ENCODE data around the gene BEND6. TPM values are rescaled to one million over a fixed set of nuclear protein-coding genes. Genes with fewer than 3 reads are reported as not detected.

The BEND6 gene
- total RNA-seq, 1 donor from 2014 or later: not detected

GRCh38 chr6:56940977-56941376, 13.9 kb upstream of the BEND6 start:
- Mint-ChIP-seq H3K27ac (no peak overlapping the region), H3K36me3 (ENCODE audit: low read depth) (no peaks in the 10 kb centered on the region), H3K27me3 (peaks cover 11% of the 10 kb centered on the region), H3K4me1 (no peaks in the 10 kb centered on the region), H3K4me3 (no peak overlapping the region), H3K9me3 (peaks cover 9% of the 10 kb centered on the region)
- ATAC-seq (ENCODE audit: low read depth): no peak
- TF ChIP-seq, protein P1, sequence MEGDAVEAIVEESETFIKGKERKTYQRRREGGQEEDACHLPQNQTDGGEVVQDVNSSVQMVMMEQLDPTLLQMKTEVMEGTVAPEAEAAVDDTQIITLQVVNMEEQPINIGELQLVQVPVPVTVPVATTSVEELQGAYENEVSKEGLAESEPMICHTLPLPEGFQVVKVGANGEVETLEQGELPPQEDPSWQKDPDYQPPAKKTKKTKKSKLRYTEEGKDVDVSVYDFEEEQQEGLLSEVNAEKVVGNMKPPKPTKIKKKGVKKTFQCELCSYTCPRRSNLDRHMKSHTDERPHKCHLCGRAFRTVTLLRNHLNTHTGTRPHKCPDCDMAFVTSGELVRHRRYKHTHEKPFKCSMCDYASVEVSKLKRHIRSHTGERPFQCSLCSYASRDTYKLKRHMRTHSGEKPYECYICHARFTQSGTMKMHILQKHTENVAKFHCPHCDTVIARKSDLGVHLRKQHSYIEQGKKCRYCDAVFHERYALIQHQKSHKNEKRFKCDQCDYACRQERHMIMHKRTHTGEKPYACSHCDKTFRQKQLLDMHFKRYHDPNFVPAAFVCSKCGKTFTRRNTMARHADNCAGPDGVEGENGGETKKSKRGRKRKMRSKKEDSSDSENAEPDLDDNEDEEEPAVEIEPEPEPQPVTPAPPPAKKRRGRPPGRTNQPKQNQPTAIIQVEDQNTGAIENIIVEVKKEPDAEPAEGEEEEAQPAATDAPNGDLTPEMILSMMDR (IDR thresholded peaks at IDR 0.05): no peak
- no peak for DNase-seq
- POLR2A ChIA-PET: no interaction called here
- CTCF ChIA-PET: no interaction called here
- intact Hi-C loops (cut with micrococcal nuclease): no loop called here

DNA sequence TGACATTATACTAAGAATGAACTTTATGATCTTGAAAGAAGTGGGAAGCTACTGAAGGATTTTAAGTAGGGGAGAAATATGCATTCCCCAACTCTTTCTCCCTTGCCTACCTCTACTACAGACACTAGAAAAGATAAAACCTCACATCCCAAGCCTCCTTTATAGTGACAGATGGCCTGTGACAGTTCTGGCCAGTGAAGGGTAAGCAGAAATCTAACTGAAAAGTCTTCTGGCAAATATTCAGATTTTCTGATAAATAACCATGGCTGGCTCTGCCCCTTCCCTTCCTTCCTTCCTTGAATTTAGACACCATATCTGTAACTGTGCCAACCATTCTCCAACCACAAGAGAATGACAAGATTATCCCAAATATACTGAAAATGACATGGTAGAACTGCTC, 10.2 kb upstream of the BEND6 start:
- no peak for DNase-seq
- H3K36me3 Mint-ChIP-seq (ENCODE audit: low read depth): no peaks in the 10 kb centered on the region
- H3K27me3 Mint-ChIP-seq: peaks cover 24% of the 10 kb centered on the region
- intact Hi-C loops (cut with micrococcal nuclease): no loop called here
- no peaks in the 10 kb centered on the region for H3K4me1 Mint-ChIP-seq
- H3K9me3 Mint-ChIP-seq: peaks cover 7% of the 10 kb centered on the region
- no peak for ATAC-seq (ENCODE audit: low read depth)
- TF ChIP-seq, protein P1 (IDR thresholded peaks at IDR 0.05): no peak
- CTCF ChIA-PET: no interaction called here
- POLR2A ChIA-PET: no interaction called here
- no peak overlapping the region for H3K27ac Mint-ChIP-seq
- H3K4me3 Mint-ChIP-seq: no peak overlapping the region

DNA sequence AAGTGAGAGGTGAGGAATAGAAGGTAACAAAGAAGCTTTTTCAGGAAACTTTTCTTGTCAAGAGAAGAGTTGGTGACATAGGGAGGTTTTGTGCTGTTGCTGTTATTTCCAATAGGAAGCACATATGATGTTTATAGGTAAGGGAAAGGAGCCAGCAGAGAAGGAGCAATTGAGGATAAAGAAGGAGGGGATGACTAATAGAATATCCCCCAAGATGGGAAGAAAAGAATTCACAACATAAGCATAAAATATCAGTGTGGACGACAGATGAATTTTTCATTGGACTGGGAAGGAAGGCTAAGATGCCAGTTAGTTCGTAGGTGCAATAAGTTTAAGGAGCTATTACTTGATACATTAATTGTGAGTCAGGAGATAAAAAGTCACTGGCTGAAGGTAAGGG, 8.5 kb upstream of the BEND6 start:
- no peaks in the 10 kb centered on the region for H3K36me3 Mint-ChIP-seq (ENCODE audit: low read depth)
- TF ChIP-seq, protein P1 (IDR thresholded peaks at IDR 0.05): no peak
- no peak overlapping the region for H3K4me3 Mint-ChIP-seq
- POLR2A ChIA-PET: no interaction called here
- ATAC-seq (ENCODE audit: low read depth) (no peak), DNase-seq (no peak)
- peaks cover 27% of the 10 kb centered on the region for H3K27me3 Mint-ChIP-seq
- peaks cover 2% of the 10 kb centered on the region for H3K9me3 Mint-ChIP-seq
- CTCF ChIA-PET: no interaction called here
- intact Hi-C loops (cut with micrococcal nuclease): no loop called here
- no peak overlapping the region for H3K27ac Mint-ChIP-seq
- no peaks in the 10 kb centered on the region for H3K4me1 Mint-ChIP-seq

GRCh38 chr6:56947924-56948323, 7.0 kb upstream of the BEND6 start:
- DNase-seq: no peak
- peaks cover 2% of the 10 kb centered on the region for H3K4me1 Mint-ChIP-seq
- H3K4me3 Mint-ChIP-seq: no peak overlapping the region
- no peak overlapping the region for H3K27ac Mint-ChIP-seq
- intact Hi-C loops (cut with micrococcal nuclease): no loop called here
- TF ChIP-seq, protein P1 (IDR thresholded peaks at IDR 0.05): no peak
- CTCF ChIA-PET: interaction anchor here (0.6 kb wide), 1 partner anchor 514 kb away, joined by 3 read pairs; no protein-coding TSS in a partner anchor
- ATAC-seq (ENCODE audit: low read depth): no peak
- H3K9me3 Mint-ChIP-seq: no peaks in the 10 kb centered on the region
- peaks cover 38% of the 10 kb centered on the region for H3K27me3 Mint-ChIP-seq
- H3K36me3 Mint-ChIP-seq (ENCODE audit: low read depth): no peaks in the 10 kb centered on the region
- POLR2A ChIA-PET: no interaction called here

GRCh38 chr6:56949265-56949664, 5.6 kb upstream of the BEND6 start:
- H3K36me3 Mint-ChIP-seq (ENCODE audit: low read depth): peaks cover under 1% of the 10 kb centered on the region
- ATAC-seq (ENCODE audit: low read depth) (no peak), DNase-seq (no peak)
- peaks cover 16% of the 10 kb centered on the region for H3K4me1 Mint-ChIP-seq
- peaks cover 47% of the 10 kb centered on the region for H3K27me3 Mint-ChIP-seq
- CTCF ChIA-PET: no interaction called here
- no peak overlapping the region for H3K4me3 Mint-ChIP-seq
- POLR2A ChIA-PET: no interaction called here
- TF ChIP-seq, protein P1 (IDR thresholded peaks at IDR 0.05): no peak
- no peaks in the 10 kb centered on the region for H3K9me3 Mint-ChIP-seq
- intact Hi-C loops (cut with micrococcal nuclease): no loop called here
- H3K27ac Mint-ChIP-seq: no peak overlapping the region

All from activated B cell treated with CpG ODN at 0.5 μM for 24 hours (primary cell).